HG03135 (cell line): ENCODE data around the gene MAP7D2.
"Not testable (repeated sequence)": the region's sequence is repeated elsewhere in the genome, so short reads cannot be mapped to it uniquely, and the experiment has no call there.

Experiments used
- ATAC-seq: cut with Tn5 transposase; IDR thresholded peaks from one replicate; pipeline ENCODE4 v1.9.1; 2021; ENCODE audit warnings: mild to moderate bottlenecking, moderate library complexity; ENCODE audit not compliant: unreplicated experiment

The MAP7D2 gene

DNA sequence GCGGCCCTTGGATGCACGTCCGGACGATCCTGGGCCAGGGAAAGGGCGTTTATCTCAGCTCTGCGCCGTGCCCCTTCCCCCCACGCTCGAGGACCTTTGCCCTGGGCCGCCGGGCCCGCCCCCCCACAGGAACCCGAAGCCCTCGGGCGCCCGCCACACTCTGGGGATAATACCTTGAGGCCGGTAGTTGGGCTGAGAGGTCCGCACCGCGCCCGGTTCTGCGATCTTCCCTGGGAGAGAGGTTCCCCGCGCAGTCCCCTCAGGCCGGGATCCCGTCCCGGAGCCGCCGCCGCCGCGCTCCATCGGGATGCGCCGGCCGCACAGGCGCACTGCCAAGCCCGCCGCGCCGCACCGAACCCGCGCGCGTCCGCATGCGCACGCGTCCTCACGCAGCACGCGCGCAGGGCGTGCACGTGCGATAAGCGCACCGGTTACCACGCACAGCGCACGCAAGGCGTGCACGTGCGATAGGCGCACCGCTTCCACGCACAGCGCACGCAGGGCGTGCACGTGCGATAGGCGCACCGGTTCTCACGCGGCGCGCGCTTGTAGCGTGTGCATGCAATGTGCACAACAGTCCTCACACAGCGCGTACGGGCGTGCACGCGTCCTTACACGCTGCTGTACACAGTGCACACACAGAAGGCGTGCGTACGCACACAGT lies at the start of gene MAP7D2:
Gene MAP7D2, minus strand, starts transcription at position 331 of the 664 bp plus-strand sequence. Its CDS starts 28 bp downstream, at position 303.
- no peak for ATAC-seq

DNA sequence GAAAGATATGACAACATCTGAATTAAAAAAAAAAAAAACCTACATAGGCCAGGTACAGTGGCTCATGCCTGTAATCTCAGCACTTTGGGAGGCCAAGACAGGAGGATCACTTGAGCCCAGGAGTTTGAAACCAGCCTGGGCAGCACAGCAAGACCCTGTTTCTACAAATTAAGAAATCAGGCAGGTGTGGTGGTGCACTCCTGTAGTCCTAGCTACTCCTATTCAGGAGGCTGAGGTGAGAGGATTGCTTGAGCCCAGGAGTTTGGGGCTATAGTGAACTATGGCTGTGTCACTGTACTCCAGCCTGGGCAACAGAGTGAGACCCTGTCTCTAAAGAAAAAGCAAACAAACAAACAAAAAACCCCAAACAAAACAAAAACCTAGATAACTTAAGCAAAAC lies 45.8 kb upstream of the MAP7D2 start:
- ATAC-seq: not testable (repeated sequence)

DNA sequence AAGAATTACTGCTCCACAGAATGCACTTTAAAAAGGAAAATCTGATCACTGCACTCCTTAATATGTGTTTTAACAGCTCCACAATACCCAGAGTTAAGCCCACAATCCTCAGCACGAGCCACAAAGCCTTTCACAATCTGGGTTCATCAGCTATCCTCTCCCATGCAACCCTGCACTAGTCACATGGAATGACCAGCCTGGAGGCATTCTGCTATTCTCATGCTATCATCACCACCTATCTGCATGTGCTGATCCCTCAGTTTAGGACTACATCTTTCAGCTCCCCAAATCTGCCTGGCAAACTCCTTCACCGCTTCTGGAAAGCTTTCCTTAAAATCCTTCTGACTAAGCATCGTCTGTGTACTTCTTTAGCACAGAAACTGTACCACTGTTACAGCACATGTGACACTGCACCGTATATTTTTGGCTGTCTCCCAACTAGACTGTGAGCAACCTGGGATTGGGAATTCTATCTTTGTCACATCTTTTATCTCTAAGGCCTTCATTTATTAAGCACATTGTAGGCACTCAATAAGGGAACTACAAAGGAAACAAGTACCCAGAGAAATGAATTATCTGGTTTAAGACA lies 43.2 kb upstream of the MAP7D2 start:
- ATAC-seq: no peak

DNA sequence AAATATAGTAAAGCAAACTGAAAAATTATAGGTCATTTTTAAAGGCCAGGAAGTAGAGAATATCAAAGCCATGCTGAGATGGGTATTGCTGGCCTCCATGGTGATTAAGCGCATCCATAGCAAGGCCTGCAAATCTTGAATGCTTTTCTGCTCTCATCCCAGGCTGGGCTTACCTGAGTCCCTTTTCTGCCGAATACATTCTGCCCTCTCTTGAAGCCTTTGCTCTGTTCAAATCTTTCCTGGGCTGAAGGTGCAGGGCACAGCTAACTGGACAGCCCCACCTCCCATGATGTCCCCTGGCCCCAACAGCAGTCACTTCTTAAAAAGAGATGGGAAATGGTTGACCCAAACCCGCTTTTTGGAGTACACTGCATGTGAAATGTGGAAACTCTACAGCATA lies 35.0 kb upstream of the MAP7D2 start:
- ATAC-seq: no peak

DNA sequence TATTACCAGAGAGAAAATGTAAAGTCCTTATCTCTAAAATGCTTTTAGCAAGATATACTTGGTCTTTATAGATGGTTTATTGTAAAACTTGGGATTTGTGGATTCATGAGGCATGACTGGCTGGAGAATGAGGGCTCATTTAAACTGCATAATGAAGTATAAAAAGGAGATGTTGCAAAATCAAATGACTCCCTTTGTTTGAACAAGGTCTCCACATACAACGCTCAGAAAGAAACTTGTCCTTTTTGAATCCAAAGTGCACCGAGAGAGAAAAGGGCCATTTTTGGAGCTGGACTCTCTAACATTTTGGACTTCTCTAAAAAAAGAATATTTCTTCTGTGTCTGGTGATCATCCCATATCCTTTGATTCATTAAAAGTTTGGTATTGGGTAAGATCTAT lies 32.6 kb upstream of the MAP7D2 start:
- ATAC-seq: no peak

DNA sequence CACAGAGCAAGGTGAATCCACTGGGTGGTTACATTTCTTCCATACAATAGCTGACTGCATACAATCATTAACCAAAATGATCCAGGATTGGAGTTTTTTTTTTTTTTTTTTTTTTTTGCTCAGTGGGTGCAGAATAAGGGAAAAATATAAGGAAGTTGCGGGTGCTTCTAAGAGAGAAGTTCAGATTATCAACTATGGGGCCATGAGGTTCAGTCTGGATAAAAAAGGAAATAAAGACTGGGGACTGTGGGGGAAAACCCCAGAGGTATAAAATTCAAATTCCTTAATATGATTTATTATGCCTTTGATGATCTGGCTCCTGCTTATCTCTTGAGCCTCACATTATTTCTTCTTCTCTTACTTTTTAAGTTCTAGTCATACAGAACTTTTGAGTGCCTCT lies 30.9 kb upstream of the MAP7D2 start:
- no peak for ATAC-seq

DNA sequence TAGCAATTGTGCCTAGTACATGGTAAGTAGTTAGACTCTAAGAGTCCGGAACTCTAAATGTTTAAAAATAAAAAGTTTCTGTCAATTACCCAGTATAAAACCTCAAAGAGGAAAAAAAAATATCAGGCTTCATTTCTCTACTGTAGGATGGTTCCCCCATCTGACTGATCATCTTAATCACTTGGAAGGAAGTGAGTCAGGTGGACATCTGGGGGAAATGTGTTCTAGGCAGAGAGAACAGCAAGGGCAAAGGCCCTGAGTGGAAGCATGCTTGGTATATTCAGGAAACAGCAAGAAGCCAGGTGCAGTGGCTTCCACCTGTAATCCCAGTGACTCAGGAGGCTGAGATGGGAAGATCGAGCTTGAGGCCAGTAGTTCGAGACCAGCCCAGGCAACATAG lies 27.8 kb upstream of the MAP7D2 start:
- ATAC-seq: no peak

DNA sequence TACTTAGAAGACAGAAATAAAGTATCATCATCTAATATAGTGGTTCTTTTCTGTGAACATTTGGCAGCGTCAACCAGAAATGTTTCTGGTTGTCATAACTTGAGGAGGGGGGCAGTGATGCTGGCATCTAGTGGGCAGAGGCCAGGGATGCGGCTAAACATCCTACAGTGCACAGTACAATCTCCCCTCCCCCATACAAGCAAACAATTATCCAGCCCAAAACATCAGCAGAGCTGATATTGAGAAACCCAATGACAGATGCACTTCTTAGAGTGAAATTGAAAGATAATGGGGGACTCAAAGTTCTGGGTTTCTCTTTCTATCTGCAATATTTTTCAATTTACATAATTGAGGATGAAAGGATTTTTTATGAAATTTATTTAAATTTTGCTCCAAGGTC lies 26.9 kb upstream of the MAP7D2 start:
- ATAC-seq: no peak

DNA sequence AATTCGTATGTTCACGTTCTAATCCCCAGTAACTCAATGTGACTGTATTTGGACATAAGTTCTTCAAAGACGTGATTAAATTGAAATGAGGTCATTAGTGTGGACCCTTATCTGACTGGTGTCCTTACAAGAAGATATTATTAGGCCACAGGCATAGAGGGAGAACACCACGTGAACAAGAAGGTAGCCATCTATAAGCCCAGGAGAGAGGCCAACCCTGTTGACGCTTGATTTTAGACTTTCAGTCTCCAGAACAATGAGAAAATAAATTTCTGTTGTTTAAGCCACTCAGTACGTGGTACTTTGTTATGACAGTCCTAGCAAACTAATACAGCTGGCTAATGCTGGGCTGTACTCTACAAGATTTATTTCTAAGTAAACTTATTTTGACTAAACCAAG lies 26.4 kb upstream of the MAP7D2 start:
- ATAC-seq: no peak

DNA sequence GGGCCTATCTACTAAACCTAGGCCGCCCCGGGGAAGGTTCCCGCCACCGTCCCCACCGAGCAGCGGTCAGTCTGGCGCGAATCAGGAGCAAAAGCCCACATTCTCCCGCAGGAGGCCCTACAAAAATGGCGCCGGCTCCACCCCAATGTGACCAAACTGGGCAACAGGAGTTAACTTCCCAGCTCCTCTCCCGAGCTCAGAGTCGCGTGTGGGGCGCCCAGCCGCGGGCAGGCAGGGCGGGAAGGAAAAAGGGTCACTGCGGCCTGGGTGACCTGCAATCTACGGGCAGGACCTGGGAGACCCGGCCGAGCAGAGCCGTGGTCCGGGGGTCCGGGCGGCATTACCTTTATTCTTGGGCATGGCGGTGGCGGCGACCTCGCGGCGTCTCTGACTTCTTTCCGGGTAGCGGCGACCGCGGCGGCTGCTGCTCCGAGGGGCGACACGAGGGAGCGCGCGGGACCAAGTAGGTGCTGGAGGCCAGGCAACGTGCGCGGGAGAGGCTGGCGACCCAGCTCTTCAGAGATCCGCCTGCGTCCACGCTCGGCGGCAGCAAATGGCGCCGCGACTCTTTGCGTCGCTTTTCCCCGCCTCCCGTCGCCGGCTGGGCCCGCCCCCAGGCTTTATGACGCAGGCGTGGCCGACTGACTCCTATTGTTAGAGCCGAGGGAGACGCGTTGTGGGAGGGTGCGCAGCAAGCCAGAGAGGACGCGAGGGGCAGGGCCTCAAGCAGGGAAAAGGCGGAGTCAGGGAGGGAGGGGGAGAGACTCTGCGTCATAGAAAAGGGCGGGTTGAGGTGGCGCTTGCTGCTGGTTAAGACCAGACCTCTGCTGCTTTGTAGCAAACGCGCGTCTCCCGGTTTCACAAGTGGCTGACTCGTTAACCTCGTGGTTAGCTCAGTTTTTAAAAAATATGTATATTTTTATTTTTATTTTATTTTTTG lies 24.8 kb upstream of the MAP7D2 start, which contains the start of gene EIF1AX:
Gene EIF1AX, minus strand, starts transcription at position 558 of the 940 bp plus-strand sequence. Its CDS starts 198 bp downstream, at position 360.
- ATAC-seq: peak; percentile 99

DNA sequence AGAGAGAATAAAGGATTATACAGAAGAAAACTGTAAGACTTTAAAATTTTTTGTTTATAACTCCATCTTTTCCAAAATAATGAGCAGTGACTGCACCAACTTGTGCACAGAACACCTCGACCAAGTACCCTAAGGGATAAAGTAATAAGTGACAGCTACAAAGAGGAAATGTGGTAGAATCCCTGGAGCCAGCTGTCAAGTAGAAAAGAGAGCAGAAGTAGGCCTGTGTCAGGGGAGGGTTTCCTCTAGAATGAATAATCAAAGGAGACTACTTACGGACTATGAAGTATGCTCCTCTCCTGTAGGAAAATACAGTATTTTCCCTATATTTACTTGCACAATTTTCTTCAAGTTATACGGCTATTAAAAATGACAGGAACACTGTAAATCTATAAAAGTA lies 23.7 kb upstream of the MAP7D2 start:
- no peak for ATAC-seq

DNA sequence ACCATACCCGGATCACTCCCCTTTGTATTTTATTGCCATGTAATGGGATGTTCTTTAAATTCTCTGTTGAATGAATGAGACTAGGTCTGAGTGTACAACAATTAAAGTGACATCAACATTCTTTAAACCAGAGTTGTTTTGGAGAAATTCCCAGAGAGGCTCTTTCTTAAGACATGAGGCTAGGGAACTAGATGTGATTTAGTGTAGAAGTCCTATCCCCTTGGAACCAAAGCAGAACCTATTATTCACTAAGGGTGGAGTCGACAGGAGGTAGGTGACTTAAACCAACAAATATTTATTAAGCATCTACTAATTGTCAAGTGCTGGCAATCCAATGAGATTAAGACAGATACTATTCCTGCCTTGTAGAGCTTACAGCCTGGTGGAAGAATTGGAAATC lies 23.3 kb upstream of the MAP7D2 start:
- ATAC-seq: no peak

DNA sequence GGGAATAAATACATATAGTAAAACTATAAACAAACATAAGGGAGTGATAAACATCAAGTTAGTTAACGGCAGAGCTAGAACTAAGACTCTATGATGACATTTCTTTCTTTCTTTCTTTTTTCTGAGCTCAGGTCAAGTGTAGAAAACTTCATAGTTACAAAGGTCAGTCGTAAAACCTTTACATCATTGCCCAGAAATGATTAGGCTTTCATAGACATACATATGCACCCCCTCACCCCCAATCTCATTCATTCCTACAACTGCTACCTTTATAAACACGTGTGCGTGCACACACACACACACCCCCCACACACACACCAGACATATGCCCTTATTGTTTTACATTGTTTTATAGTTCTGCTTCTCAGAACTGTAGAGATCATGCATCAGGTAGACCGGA lies 19.2 kb upstream of the MAP7D2 start:
- no peak for ATAC-seq

DNA sequence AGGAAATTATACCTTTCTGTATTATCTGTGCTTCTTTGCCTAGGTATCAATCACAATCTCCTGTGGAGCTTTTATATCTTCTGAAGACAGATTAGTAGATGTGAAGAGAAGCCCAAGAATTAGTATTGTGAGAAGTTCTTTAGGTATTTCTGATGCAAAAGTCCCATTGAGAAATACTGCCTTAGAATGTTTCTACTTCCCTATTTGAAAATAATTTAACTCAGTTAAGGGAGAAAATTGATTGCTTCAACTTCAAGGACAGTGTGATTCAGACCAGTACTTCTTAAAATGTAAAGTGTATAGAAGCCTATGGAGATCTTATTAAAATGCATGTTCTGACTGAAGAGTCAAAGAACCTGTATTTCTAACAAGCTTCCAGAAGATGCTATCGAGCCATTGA lies 16.0 kb upstream of the MAP7D2 start:
- ATAC-seq: no peak

DNA sequence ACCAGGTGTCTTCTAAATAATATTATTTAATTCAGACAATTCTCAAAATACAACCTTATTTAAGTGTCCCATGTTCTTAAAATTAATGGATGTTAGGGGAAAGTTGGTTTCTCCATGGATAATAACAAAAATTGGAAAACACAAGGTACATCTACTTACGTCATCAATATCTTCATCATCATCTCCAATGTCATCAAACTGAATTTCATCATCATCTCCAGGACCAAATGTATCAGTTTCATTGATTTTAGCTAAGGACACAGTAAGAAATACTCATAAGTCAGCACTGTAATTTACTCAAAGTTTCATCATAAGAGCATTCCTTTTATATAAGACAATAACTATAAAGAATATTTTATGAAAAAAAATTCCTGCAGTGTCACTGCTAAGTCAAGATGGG lies 13.7 kb upstream of the MAP7D2 start:
- no peak for ATAC-seq

DNA sequence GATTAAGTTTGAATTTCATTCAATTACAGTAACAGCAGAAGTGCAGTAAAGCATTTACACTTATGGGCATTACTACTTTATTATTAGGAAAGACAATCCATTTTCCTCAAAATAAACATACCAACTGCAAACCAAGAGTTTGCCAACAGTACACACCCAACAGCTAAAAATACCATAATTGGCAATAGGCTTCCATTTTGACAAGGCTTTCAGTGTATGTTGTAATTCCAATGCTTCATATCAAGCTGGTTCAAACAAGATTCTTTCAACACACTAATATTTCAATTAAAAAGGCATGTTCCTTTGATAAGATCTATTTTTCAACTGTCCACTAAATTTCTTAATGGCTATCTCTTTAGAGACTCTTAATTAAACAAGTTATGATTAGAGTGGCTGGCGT lies 12.8 kb upstream of the MAP7D2 start:
- no peak for ATAC-seq

DNA sequence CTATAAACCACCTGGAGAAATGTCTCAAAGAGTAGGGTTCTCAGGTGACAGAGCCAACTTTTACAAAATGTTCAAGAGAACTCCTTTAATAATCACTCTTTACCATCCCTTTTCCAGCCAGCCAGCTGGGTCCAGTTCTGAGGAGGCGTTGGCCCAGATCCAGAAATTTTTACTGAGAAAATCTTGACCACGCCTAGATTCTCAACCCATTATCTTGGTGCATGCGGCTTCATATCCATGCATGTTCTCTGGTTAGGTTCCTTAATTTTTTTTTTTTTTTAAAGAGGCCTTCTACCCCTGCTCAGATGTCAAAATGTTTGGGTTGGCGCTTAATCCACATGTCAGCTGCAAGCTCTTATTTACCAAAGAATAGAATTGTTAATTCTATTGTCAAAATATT lies 12.0 kb upstream of the MAP7D2 start:
- ATAC-seq: no peak

DNA sequence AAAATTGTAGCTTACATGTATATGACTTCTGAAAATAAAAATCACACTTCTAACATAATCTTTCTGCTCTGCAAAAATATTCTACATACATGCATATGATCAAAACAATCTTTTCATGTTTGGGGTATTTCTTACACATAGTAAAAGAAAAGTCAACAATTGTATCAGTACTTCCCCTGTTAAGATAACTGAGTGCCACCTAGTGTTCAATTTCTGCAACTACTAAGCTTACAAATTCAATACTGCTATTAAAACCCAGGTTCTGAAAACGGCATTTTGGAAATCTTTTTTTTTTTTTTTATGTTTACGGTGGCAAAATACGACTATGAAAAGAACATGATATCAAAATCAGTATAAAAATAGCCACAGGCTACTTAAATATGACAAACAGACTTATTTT lies 10.7 kb upstream of the MAP7D2 start:
- ATAC-seq: not testable (repeated sequence)

DNA sequence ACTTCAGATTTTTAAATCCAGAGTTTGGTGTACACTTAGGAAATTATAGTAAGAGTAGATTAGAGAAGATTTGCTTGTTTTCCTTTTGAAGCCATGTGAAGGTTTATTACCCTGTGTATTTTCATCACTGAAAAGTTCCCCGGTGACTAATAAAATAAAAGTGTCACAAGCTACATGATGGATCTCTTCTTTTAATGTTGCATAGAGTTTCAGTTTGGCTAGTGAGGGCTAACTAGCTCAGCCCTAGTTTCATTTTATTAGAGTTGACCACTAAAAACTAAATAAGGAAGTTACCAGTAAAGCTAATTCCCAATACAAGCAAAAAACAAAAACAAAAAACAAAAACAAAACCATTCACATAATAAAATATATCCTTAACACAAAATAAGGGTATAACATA lies 10.1 kb upstream of the MAP7D2 start:
- not testable (repeated sequence) for ATAC-seq

DNA sequence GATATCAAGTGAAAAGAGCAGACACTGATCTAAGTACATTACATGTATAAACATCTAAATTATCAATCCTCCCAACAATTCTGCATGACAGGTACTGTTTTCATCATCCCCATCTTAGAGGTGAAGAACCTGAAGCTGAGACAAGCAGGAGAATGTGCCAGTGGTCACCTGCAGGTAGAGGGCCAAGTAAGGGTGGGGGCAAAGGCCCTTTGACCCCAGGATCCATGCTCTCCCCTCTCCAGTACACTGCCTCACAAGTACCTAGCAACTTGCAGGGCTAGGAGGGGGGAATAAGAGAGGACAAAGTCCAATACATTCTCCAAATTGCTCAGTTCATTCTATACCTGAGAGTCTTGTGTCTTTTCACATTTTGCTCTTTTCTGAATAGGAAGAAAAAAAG lies 8.3 kb upstream of the MAP7D2 start:
- ATAC-seq: no peak

DNA sequence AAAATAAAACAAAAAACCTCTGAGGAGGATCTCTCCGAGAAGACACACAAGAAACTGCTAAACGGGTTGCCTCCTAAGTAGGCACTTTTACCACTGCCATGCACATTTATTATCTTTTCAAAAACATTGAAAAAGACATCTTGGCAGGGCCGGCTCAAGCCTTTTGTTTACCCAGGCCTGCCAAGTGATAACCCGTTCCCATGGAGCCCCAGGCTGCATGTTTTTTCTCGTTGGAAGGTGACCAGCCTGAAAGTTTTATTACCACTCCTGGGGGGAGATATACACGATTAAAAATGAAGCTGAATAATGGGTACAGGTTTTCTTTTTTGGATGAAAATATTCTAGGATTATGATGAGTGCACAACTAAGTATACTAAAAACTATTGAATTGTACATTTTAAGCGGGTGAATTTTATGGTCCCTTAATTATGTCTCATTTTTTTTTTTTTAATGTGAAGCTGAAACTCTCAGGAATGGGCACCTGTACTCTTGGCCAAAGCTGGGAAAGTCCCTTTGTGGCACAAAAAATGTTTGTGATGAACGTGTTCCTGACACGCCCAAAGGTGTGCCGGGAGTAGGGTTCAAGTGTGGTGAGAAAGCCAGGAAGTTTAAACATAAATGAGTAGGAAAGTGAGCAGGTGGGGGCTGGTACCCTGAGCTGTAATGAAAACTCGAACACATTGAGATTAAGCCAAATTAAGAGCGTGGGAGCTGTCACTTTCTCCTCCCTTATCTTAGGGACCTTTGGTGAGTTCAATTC lies 1.5 kb upstream of the MAP7D2 start:
- no peak for ATAC-seq
